Coronary artery (tissue), 2 donors: ENCODE data around the gene ATAD5.
"Not testable (repeated sequence)": the region's sequence is repeated elsewhere in the genome, so short reads cannot be mapped to it uniquely, and the experiment has no call there.

Experiments used
- DNase-seq: peaks from one replicate; pipeline ENCODE4 v3.0.0-alpha.2; 2017; ENCODE audit warnings: low spot score
- H3K27ac ChIP-seq, 2 donors: fragments of 200-600 bp; sonication (generic); one replicate each; pipeline ENCODE4 v1.5.1; 2016 to 2019
- H3K4me3 ChIP-seq: fragments of 200-600 bp; sonication (generic); 2 replicates; pipeline ENCODE4 v1.5.1; 2016; ENCODE audit warnings: mild to moderate bottlenecking, moderate library complexity
- CTCF ChIP-seq: fragments of 200-600 bp; sonication (generic); IDR thresholded peaks from one replicate; pipeline ENCODE4 v1.5.1; 2019; ENCODE audit warnings: antibody characterized with exemption

The ATAD5 gene

DNA sequence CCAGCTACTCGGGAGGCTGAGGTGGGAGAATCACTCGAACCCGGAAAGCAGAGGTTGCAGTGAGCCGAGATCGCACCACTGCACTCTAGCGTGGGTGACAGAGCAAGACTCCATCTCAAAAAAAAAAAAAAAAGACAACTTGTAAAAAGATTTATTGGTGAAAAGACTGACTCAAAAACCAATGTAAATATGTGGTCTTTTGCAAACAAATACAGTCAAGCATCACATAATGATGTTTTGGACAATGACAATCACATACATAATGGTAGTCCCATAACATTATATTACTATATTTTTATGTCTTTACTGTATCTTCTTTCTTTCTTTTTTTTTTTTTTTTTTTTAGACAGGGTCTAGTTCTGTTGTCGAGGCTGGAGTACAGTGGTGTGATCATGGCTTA is 15.6 kb upstream of the ATAD5 start:
- H3K27ac ChIP-seq, result no peak overlapping the region
- no peak for TF ChIP-seq CTCF
- no peak for DNase-seq
- H3K4me3 ChIP-seq, result no peak overlapping the region

DNA sequence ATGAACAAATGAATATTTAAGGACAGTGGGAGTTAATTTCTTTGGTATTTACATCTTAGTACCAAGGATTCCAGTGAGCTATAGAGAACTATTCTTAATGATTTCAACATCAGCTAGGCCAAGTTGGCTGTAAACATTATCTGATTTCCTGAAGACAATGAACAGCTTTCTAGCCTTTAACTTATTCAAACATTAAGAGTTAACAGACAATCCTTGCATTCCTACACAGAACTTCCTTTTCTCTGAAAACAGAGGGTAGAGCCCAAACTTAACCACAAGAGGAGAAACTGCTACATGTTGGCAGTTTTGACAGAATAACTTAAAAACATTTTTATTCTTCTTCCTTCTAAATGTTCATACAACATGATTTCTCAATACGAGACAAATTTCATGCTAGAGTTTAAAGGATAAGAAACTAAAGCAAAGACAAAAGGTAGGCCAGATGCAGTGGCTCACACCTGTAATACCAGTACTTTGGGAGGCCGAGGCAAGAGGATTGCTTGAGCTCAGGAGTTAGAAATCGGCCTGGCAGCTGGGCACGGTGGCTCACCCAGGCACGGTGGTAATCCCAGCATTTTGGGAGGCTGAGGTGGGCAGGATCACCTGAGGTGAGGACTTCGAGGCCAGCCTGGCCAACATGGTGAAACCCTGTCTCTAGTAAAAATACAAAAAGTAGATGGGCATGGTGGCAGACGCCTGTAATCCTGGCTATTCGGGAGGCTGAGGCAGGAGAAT is 11.6 kb upstream of the ATAD5 start:
- peak overlapping the region in 1 of 2 donors; percentile 68 for H3K27ac ChIP-seq
- no peak overlapping the region for H3K4me3 ChIP-seq
- DNase-seq, result no peak
- no peak for TF ChIP-seq CTCF

DNA sequence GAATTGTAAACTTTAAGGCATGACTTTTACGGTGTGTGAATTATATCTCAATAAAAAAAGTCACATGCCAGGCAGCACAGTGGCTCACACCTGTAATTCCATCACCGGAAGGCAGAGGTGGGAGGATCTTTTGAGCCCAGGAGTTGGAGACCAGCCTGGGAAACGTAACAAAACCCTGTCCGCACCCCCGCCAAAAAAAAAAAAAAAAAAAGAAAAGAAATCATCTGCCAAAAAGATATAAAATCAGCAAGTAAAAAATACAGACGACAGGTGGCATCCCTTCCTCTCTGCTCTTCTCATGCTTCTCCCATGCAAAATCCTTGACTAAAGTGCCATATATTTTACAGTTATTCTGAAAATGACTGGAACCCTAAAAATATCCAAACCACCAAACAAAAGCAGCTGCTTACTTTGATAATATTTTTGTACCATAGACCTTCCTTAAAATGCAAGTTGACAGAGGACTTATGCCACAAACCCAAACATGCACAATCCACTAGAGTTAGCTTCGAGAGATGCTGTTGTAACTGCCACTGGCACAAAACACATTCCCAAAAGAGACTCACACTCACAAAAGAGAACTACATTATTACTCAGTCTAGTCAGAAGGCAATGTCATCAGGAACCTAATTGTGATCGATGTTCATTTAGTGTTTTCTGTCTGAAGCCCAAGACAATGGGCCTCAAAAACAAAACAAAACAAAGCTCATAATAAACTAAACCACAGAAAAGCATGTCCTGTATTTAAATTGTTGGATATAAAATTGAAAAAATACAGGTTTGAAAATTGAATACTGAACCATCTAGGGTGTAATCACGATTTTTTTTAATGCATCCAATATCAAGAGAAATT is 9.7 kb upstream of the ATAD5 start:
- peak overlapping the region; percentile 98 for H3K4me3 ChIP-seq
- TF ChIP-seq CTCF, result no peak
- no peak for DNase-seq
- no peak overlapping the region for H3K27ac ChIP-seq

GRCh38 chr17:30822919-30823318 is 8.8 kb upstream of the ATAD5 start:
- not testable (repeated sequence) for DNase-seq, H3K27ac ChIP-seq
- H3K4me3 ChIP-seq, result peak overlapping the region; percentile 98

GRCh38 chr17:30823421-30823820 is 8.3 kb upstream of the ATAD5 start:
- Histone ChIP-seq H3K4me3 (peak overlapping the region; percentile 98), H3K27ac (no peak overlapping the region)
- no peak for DNase-seq
- TF ChIP-seq CTCF, result no peak

GRCh38 chr17:30824002-30824355 is 7.8 kb upstream of the ATAD5 start:
- DNase-seq, result no peak
- H3K27ac ChIP-seq, result peak overlapping the region; percentile 53 to 92
- H3K4me3 ChIP-seq, result peak overlapping the region; percentile 98
- no peak for TF ChIP-seq CTCF

DNA sequence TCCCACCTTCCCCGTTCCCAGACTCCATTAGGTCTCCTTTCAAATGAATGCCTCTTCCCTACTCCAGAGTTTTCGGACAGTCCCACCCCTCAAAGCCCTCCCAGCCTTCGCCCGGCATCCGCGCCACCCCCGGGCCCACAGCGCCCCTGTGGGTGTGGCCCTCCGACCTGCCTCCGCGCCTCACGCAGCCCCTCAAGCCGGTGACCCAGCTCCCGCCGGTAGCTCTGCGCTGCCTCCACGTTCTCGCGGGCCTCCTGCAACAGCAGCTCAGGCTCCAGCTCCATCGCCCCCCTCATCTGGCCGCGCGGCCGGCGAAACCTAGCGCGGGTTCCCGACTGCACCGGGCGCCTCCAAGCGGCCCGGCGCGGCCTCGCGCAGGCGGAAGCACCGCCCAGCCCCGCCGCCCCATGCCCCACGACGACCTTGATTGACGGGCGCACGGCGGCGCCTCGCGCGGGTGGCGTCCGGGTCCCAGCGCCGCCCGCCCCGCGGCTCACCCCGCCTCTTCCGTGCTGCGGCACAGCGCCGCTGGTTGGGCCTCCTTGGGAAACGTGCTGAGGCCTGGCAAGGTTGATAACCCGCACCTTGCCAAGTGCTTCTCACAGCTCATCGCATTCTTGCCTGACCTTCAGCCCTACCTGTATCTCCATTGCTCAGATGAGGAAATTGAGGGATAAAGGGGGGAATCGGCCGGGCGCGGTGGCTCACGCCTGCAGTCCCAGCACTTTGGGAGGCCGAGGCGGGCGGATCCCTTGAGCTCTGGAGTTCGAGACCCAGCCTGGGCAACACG is 7.2 kb upstream of the ATAD5 start, which contains the start of gene CRLF3:
Gene CRLF3, minus strand, starts transcription at position 337 of the 790 bp plus-strand sequence. Its CDS starts 41 bp downstream, at position 296.
- Histone ChIP-seq H3K4me3 (peak within 1 kb of the TSS; percentile 98), H3K27ac (peak within 1 kb of the TSS; percentile 53 to 92)
- TF ChIP-seq CTCF, result peak; percentile 39
- peak; percentile 87 for DNase-seq
